HG02678 (cell line): ENCODE data around the gene MRPL54.

Source experiments
- ATAC-seq: cut with Tn5 transposase; IDR thresholded peaks from one replicate; pipeline ENCODE4 v1.9.1; 2021; ENCODE audit warnings: mild to moderate bottlenecking, moderate library complexity; ENCODE audit not compliant: unreplicated experiment

The MRPL54 gene

GRCh38 chr19:3767050-3767449 lies 4.6 kb downstream of the MRPL54 start:
- no peak for ATAC-seq

- ATAC-seq = no peak
Observed at GRCh38 chr19:3768015-3768747, 5.7 kb downstream of the MRPL54 start.

- no peak for ATAC-seq
Observed at GRCh38 chr19:3768748-3769099, 6.2 kb downstream of the MRPL54 start.

- no peak for ATAC-seq
Observed at GRCh38 chr19:3769494-3769893, 7.0 kb downstream of the MRPL54 start.

GRCh38 chr19:3770136-3770999 lies 7.9 kb downstream of the MRPL54 start:
- ATAC-seq = no peak

- ATAC-seq = no peak
Observed at GRCh38 chr19:3771000-3771905, 8.8 kb downstream of the MRPL54 start.

GRCh38 chr19:3771906-3772455 lies 9.5 kb downstream of the MRPL54 start, which contains the start of gene RAX2:
TSS of gene RAX2 (minus strand) at chr19:3772228. CDS start at chr19:3771742, 486 bp downstream.
- no peak for ATAC-seq

GRCh38 chr19:3773814-3774515 lies 11.5 kb downstream of the MRPL54 start:
- no peak for ATAC-seq

GRCh38 chr19:3774621-3775373 lies 12.3 kb downstream of the MRPL54 start:
- no peak for ATAC-seq

GRCh38 chr19:3775374-3775711 lies 12.9 kb downstream of the MRPL54 start:
- ATAC-seq = no peak

GRCh38 chr19:3775831-3776230 lies 13.3 kb downstream of the MRPL54 start:
- no peak for ATAC-seq

GRCh38 chr19:3776479-3777040 lies 14.1 kb downstream of the MRPL54 start:
- ATAC-seq = no peak

GRCh38 chr19:3778104-3778867 lies 15.8 kb downstream of the MRPL54 start:
- no peak for ATAC-seq

GRCh38 chr19:3778899-3779723 lies 16.6 kb downstream of the MRPL54 start:
- no peak for ATAC-seq

- no peak for ATAC-seq
Observed at GRCh38 chr19:3780786-3781304, 18.4 kb downstream of the MRPL54 start.

- ATAC-seq = no peak
Observed at GRCh38 chr19:3781603-3782002, 19.1 kb downstream of the MRPL54 start.

- no peak for ATAC-seq
Observed at GRCh38 chr19:3782330-3782729, 19.8 kb downstream of the MRPL54 start.
